Activated CD4-positive, alpha-beta T cell treated with anti-CD3 and anti-CD28 coated beads, Interleukin-2, amount 10 ng/mL, durations not matched to agents 7 days and 5 days (primary cell): Measurements from ENCODE around the gene BAZ2B. TPM values are rescaled to one million over a fixed set of nuclear protein-coding genes. Genes with fewer than 3 reads are reported as not detected.

Source experiments
- CTCF ChIA-PET: fragments of 350-600 bp; sonication (Branson Sonifier 250); formaldehyde crosslinking; loops from one replicate; lab custom pipeline; 2021; ENCODE audit warnings: antibody characterized with exemption; lab: Charles Lee
- POLR2A ChIA-PET: fragments of 350-600 bp; sonication (Branson Sonifier 250); formaldehyde crosslinking; loops from one replicate; lab custom pipeline; 2021; ENCODE audit warnings: antibody characterized with exemption; lab: Charles Lee
- DNase-seq: peaks from one replicate; pipeline ENCODE4 v3.0.0-alpha.2; 2020
- H3K27ac Mint-ChIP-seq: one replicate; pipeline ENCODE4 v1.8.0; 2021; ENCODE audit warnings: mild to moderate bottlenecking, moderate library complexity, mixed read lengths
- H3K27me3 Mint-ChIP-seq: one replicate; pipeline ENCODE4 v1.8.0; 2021; ENCODE audit warnings: mixed read lengths
- H3K36me3 Mint-ChIP-seq: one replicate; pipeline ENCODE4 v1.8.0; 2021; ENCODE audit warnings: low read depth, mixed read lengths
- H3K4me1 Mint-ChIP-seq: one replicate; pipeline ENCODE4 v1.8.0; 2021; ENCODE audit warnings: mixed read lengths
- H3K4me3 Mint-ChIP-seq: one replicate; pipeline ENCODE4 v1.8.0; 2021; ENCODE audit warnings: mild to moderate bottlenecking, moderate library complexity, mixed read lengths
- H3K9me3 Mint-ChIP-seq: one replicate; pipeline ENCODE4 v1.8.0; 2021; ENCODE audit warnings: mixed read lengths
- total RNA-seq, 2 experiments: library from RNA; stranded (reverse); gene quantifications; one replicate each; pipeline ENCODE4 v1.2.3, GENCODE V29; 2021

Gene BAZ2B
- total RNA-seq, 2 experiments from 2014 or later = 11.3 to 13.0 TPM

DNA sequence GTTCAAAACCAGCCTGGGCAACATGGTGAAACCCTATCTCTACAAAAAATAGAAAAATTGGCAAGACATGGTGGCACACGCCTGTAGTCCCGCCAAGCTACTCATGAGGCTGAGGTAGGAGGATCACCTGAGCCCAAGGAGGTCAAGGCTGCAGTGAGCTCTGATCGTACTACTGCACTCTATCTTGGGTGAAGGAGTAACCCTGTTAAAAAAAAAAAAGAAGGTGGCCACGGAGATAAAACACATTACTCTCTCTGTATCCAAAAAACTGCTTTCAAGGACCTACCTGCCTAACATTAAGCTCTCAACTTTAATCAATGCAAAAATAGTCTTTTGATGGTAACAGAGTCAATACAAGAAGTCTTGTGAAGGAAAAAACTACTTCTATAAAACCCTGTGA is 57.3 kb downstream of the BAZ2B start:
- no peaks in the 10 kb centered on the region for H3K36me3 Mint-ChIP-seq
- POLR2A ChIA-PET = no interaction called here
- no peak for DNase-seq
- peaks cover 2% of the 10 kb centered on the region for H3K9me3 Mint-ChIP-seq
- no peak overlapping the region for H3K4me3 Mint-ChIP-seq
- H3K27me3 Mint-ChIP-seq = no peaks in the 10 kb centered on the region
- no peaks in the 10 kb centered on the region for H3K4me1 Mint-ChIP-seq
- no peak overlapping the region for H3K27ac Mint-ChIP-seq
- CTCF ChIA-PET = interaction anchor here (0.6 kb wide), 1 partner anchor 416 kb away, joined by 6 read pairs; no protein-coding TSS in a partner anchor

DNA sequence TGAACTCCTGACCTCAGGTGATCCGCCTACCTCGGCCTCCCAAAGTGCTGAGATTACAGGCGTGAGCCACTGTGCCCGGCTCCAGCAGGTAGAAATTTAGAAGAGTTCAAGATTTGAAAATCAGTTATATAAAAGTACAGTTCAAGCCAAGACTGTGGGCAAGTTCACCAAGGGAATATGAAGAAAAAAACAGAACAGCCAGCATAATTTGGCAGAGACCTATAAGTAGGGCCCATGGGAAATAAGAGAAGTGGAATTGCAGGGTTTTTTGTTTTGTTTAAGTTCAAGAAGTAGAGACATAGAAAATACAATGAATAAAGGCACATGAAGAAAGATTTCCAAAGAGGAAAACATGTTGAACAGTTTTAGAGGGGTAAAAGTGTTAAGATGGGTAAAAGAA is 57.9 kb downstream of the BAZ2B start:
- no peak overlapping the region for H3K27ac Mint-ChIP-seq
- no peak for DNase-seq
- POLR2A ChIA-PET = no interaction called here
- H3K4me1 Mint-ChIP-seq = no peaks in the 10 kb centered on the region
- H3K9me3 Mint-ChIP-seq = peaks cover 2% of the 10 kb centered on the region
- CTCF ChIA-PET = interaction anchor here (1.2 kb wide), 1 partner anchor 13 kb away, joined by 3 read pairs; no protein-coding TSS in a partner anchor
- H3K4me3 Mint-ChIP-seq = no peak overlapping the region
- H3K27me3 Mint-ChIP-seq = no peaks in the 10 kb centered on the region
- no peaks in the 10 kb centered on the region for H3K36me3 Mint-ChIP-seq

DNA sequence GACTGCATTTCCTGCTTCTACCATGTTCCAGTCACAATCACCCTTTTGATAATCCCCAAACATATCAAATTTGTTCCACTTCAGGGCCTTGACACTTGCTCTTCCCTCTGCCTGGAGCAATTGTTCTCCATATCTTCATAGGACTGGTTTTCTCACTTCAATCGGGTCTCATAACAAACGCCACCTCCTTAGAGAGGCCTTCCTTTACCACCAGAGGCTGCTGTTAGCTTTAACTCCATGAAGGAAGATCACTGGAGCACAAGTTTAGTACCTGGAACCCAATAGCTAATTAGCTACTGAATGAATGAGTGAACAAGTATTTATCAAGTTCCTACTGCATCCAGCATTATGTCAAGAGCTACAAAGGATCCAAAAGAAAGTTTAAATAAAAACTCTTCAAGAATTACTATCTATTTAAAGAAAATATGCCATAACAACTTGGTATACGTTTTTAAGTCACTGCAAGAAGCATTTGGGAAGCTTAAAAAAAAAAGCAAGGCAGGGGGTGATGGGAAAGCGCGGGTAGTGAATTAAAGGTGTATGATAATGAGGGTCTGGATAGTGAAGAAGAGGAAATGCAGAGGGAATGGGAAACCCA is 58.8 kb downstream of the BAZ2B start:
- DNase-seq = no peak
- ChIA-PET CTCF (interaction anchor here (0.7 to 1.2 kb wide), 3 partner anchors 14 to 1466 kb away, joined by 3 to 4 read pairs (median 3); no protein-coding TSS in a partner anchor), POLR2A (no interaction called here)
- H3K36me3 Mint-ChIP-seq = no peaks in the 10 kb centered on the region
- H3K9me3 Mint-ChIP-seq = peaks cover 2% of the 10 kb centered on the region
- H3K4me3 Mint-ChIP-seq = no peak overlapping the region
- H3K27me3 Mint-ChIP-seq = no peaks in the 10 kb centered on the region
- H3K27ac Mint-ChIP-seq = no peak overlapping the region
- H3K4me1 Mint-ChIP-seq = no peaks in the 10 kb centered on the region

DNA sequence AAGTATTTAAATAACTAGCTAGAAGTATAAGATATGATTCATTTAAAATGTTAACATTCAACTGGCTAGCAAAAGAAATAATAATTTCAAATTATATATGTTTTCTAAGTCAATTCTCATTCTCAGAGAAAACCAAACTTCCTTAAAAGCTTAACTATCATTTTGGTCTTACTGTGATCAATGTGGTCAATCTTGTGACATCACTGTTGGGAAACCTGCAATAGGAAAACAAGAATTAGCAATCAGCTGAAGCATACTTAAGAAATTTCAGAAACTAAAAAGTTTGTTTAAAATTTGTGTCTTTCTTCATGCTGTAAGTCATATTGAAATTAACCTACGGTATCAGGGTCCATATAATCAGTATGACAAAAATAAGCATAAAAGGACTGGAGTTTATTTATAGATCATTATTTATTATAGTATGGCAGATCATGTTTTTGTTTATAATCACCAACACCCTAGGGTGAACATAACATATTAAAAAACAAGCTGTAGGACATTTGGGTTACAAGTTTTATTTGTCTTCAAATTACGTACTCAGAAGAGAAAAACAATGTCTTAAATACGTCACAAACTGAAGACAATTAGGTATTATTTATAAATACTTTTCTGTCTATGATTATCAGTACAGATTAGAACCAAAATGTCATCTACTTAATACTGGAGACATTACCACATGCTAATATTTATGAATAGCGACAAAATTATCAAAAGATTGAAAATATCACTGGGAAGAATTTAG is 60.5 kb downstream of the BAZ2B start:
- CTCF ChIA-PET = no interaction called here
- Mint-ChIP-seq H3K9me3 (peaks cover under 1% of the 10 kb centered on the region), H3K36me3 (no peaks in the 10 kb centered on the region), H3K4me1 (no peaks in the 10 kb centered on the region), H3K27ac (no peak overlapping the region), H3K27me3 (no peaks in the 10 kb centered on the region), H3K4me3 (no peak overlapping the region)
- POLR2A ChIA-PET = no interaction called here
- no peak for DNase-seq

DNA sequence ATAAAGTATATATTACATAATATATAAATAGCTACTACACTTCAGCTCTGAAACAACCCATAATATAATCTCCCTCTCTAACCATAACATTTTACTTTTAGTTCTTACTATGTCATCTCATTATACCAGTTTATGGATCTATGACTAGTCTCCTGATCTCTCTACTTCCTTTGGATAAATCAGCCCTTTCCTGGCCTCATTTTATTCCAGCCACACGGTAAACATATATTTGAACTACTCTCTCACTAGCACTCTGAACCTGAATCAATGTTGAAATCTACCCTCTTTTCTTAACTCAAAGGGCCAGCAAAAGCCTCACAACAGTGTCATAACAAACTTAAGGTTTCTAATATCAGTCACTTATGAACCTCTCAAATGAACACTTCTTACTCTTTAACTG is 62.6 kb downstream of the BAZ2B start:
- ChIA-PET POLR2A (no interaction called here), CTCF (no interaction called here)
- Mint-ChIP-seq H3K4me1 (peaks cover 3% of the 10 kb centered on the region), H3K9me3 (no peaks in the 10 kb centered on the region), H3K4me3 (no peak overlapping the region), H3K36me3 (no peaks in the 10 kb centered on the region), H3K27ac (no peak overlapping the region), H3K27me3 (no peaks in the 10 kb centered on the region)
- DNase-seq = no peak

DNA sequence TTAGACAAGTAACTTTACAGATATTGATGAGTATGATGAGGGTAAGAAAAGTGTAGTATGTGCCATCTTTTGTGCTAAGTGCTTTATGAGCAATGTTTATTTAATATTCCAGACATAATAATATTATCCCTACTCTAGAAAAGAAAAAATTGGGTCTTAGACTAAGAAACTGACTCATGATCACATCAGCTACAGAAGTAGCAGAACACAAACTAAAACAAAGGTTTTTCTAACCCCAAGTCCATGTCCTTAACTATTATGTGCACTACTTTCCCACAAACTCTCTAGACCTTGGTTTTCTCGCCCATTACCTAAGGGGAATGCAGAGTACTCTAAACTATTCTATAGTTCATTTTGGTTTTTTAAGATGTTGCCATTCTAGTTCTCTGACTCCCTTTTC is 64.5 kb downstream of the BAZ2B start:
- peaks cover 3% of the 10 kb centered on the region for H3K4me1 Mint-ChIP-seq
- ChIA-PET CTCF (no interaction called here), POLR2A (no interaction called here)
- no peak overlapping the region for H3K4me3 Mint-ChIP-seq
- no peaks in the 10 kb centered on the region for H3K9me3 Mint-ChIP-seq
- no peak overlapping the region for H3K27ac Mint-ChIP-seq
- DNase-seq = no peak
- H3K36me3 Mint-ChIP-seq = no peaks in the 10 kb centered on the region
- no peaks in the 10 kb centered on the region for H3K27me3 Mint-ChIP-seq

DNA sequence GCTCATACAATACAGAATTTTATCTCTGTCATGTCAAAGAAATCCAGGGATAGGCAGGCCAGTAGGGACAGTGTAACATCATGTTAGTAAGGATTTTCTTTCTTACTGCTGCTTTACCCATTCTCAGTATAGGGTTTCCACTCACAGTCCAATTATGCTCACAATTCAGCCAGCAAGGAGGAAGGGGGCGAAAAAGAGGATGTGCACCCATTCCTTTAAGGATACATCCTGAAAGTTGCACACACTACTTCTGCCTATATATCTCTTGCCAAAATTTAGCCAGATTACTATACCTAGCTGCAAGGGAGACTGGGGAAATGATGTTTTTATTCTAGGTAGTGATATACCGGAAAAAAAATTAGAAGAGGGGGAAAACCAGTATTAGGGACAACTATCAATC is 66.1 kb downstream of the BAZ2B start:
- Mint-ChIP-seq H3K27me3 (no peaks in the 10 kb centered on the region), H3K4me1 (peaks cover 3% of the 10 kb centered on the region), H3K36me3 (no peaks in the 10 kb centered on the region), H3K9me3 (no peaks in the 10 kb centered on the region), H3K4me3 (no peak overlapping the region), H3K27ac (no peak overlapping the region)
- ChIA-PET POLR2A (no interaction called here), CTCF (no interaction called here)
- DNase-seq = no peak

DNA sequence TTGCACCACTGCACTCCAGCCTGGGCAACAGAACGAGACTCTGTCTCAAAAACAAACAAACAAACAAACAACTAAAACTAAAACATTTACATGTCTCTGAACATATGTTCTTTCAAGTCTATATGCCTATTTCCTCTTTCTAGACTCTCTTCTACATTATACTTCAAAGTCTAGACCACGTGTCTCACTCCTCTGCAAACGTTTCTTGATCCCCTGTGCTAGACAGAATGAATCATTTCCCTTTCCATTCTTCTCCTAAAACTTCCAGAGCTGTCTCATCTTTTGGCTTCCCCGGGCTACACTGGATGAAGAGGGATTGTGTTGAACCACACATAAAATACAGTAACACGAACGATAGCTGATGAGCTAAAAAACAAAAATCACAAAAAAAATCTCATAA is 67.1 kb downstream of the BAZ2B start:
- no peak overlapping the region for H3K27ac Mint-ChIP-seq
- no peaks in the 10 kb centered on the region for H3K27me3 Mint-ChIP-seq
- no peaks in the 10 kb centered on the region for H3K36me3 Mint-ChIP-seq
- CTCF ChIA-PET = no interaction called here
- H3K4me1 Mint-ChIP-seq = peaks cover 3% of the 10 kb centered on the region
- no peak overlapping the region for H3K4me3 Mint-ChIP-seq
- no peak for DNase-seq
- no peaks in the 10 kb centered on the region for H3K9me3 Mint-ChIP-seq
- POLR2A ChIA-PET = interaction anchor here (0.6 kb wide), 1 partner anchor 389 kb away, joined by 4 read pairs; no protein-coding TSS in a partner anchor

DNA sequence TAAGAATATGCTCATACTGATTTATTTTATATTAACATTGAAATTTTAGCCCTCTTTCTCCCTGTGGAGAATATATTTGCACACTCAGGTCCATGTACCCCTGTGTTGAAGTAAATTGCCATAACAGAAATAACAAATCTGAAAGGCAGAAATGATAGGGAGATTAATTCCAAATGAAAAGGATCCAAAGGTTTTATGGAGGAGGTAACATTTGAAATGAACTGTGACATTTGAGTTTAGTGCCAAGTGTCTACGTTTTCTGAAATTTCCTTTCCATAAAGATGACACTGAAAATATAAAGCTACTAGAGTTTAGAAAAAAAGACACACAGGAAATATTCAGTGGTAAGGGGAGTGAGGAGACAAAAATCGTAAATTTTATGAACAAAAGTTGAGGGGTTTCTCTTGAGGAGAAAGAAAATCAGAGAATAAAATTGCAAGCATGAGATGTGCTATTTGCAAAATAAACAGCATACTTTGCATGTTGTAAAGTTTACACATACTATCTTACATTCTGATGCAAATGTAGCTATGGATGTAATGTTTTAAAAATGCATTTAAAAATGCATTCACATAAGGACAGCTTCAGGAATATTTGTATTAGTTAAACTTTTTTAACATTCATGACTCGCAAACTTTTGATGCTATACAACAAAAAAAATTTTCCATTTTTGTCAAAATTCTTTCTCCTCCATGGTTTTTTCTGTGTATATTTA is 69.5 kb downstream of the BAZ2B start:
- Mint-ChIP-seq H3K4me1 (peaks cover 3% of the 10 kb centered on the region), H3K4me3 (no peak overlapping the region), H3K36me3 (no peaks in the 10 kb centered on the region), H3K9me3 (peaks cover 4% of the 10 kb centered on the region), H3K27me3 (no peaks in the 10 kb centered on the region), H3K27ac (no peak overlapping the region)
- POLR2A ChIA-PET = no interaction called here
- no peak for DNase-seq
- CTCF ChIA-PET = no interaction called here

DNA sequence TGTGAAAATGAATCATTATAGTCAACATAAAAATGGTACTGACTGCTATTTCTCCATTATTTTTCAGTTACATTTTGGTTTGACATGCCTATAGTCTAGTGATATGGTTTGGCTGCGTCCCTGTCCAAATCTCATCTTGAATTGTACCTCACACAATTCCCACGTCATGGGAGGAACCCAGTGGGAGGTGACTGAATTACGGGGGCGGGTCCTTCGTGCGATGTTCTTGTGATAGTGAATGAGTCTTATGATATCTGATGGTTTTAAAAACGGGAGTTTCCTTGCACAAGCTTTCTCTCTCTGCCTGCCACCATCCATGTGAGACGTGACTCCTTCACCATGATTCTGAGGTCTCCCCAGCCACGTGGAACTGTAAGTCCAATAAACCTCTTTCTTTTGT is 70.3 kb downstream of the BAZ2B start:
- H3K36me3 Mint-ChIP-seq = no peaks in the 10 kb centered on the region
- peaks cover 4% of the 10 kb centered on the region for H3K9me3 Mint-ChIP-seq
- DNase-seq = no peak
- H3K27me3 Mint-ChIP-seq = no peaks in the 10 kb centered on the region
- no peak overlapping the region for H3K4me3 Mint-ChIP-seq
- ChIA-PET POLR2A (no interaction called here), CTCF (no interaction called here)
- no peak overlapping the region for H3K27ac Mint-ChIP-seq
- H3K4me1 Mint-ChIP-seq = peaks cover 3% of the 10 kb centered on the region

DNA sequence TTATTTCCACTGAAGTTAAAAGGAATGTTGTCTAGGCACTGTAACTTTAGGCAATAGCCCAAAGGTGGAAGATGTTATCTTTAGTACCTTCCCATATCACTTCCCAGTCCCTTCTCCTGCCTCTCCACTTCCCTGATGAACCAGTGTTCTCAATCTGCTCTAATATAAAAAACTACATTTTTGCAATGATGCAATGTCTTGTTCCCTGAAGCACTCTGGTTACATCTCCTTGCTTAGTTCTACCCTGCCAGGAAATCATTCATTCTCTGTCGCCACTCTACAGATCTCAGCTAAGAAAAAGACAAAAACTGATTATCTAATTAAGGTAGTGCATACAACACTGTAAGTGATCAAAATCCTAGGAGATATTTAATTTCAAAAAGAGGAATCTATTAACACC is 71.3 kb downstream of the BAZ2B start:
- H3K36me3 Mint-ChIP-seq = no peaks in the 10 kb centered on the region
- peaks cover 3% of the 10 kb centered on the region for H3K4me1 Mint-ChIP-seq
- H3K27me3 Mint-ChIP-seq = no peaks in the 10 kb centered on the region
- H3K4me3 Mint-ChIP-seq = no peak overlapping the region
- POLR2A ChIA-PET = no interaction called here
- DNase-seq = no peak
- peaks cover 4% of the 10 kb centered on the region for H3K9me3 Mint-ChIP-seq
- no peak overlapping the region for H3K27ac Mint-ChIP-seq
- CTCF ChIA-PET = interaction anchor here (1.0 kb wide), 1 partner anchor 47 kb away, joined by 3 read pairs; no protein-coding TSS in a partner anchor

DNA sequence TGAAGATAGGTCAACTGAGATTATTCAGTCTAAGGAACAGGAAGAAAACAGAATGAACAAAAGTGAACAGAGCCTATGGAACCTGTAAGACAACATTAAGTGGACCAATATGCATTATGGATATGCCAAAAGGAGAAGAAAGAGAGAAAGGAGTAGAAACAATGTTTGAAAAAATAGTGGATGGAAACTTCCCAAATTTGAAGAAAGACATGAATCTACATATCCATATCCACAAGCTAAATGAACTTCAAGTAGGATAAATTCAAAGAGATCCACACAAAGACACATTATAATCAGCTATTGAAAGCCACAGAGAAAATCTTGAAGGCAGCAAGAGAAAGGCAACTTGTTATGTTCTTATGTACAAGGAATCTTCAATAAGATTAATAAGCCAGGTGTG is 74.2 kb downstream of the BAZ2B start:
- H3K4me3 Mint-ChIP-seq = no peak overlapping the region
- H3K36me3 Mint-ChIP-seq = no peaks in the 10 kb centered on the region
- POLR2A ChIA-PET = no interaction called here
- CTCF ChIA-PET = no interaction called here
- no peak for DNase-seq
- no peaks in the 10 kb centered on the region for H3K27me3 Mint-ChIP-seq
- no peak overlapping the region for H3K27ac Mint-ChIP-seq
- H3K4me1 Mint-ChIP-seq = no peaks in the 10 kb centered on the region
- peaks cover 4% of the 10 kb centered on the region for H3K9me3 Mint-ChIP-seq

DNA sequence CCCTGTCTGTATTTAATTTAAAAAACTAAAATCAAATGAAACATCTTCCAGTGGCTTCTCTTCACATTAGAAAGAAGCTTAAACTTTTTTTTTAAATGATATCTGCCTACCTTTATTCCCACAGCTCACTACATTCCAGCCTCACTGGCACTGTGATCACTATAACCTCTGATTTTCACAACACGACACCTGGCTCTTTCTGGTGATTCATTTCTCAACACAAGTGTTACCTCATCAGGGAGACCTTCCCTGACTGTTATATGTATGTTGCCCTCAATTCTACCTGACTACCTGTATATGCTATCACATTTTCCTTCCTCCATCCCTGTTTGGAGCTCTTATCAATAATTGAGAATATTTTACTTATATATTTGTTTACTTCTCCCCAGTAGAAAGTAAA is 76.6 kb downstream of the BAZ2B start:
- no peak overlapping the region for H3K4me3 Mint-ChIP-seq
- no peaks in the 10 kb centered on the region for H3K4me1 Mint-ChIP-seq
- no peaks in the 10 kb centered on the region for H3K36me3 Mint-ChIP-seq
- H3K9me3 Mint-ChIP-seq = peaks cover 4% of the 10 kb centered on the region
- DNase-seq = no peak
- H3K27ac Mint-ChIP-seq = no peak overlapping the region
- ChIA-PET POLR2A (no interaction called here), CTCF (interaction anchor here (1.0 kb wide), 1 partner anchor 14 kb away, joined by 3 read pairs; no protein-coding TSS in a partner anchor)
- no peaks in the 10 kb centered on the region for H3K27me3 Mint-ChIP-seq
